Muscle layer of colon (tissue), 2 donors: Measurements from ENCODE around the gene CR1.
A peak's percentile ranks its signal among the peaks of the same experiment; 100 is the strongest.
"Not testable (repeated sequence)": the region's sequence is repeated elsewhere in the genome, so short reads cannot be mapped to it uniquely, and the experiment has no call there.

Source experiments
- H3K27ac ChIP-seq: one replicate; pipeline ENCODE4 v1.7.0; 2013; ENCODE audit warnings: low read depth, mild to moderate bottlenecking, low read length, moderate library complexity
- H3K27me3 ChIP-seq, 2 donors: one replicate each; pipeline ENCODE4 v1.7.0; 2013; ENCODE audit warnings: low read length in 2 of 2, mild to moderate bottlenecking in 2 of 2; ENCODE audit not compliant: insufficient read depth in 2 of 2, control insufficient read depth in 1 of 2
- H3K36me3 ChIP-seq: one replicate; pipeline ENCODE4 v1.7.0; 2013; ENCODE audit warnings: mild to moderate bottlenecking, low read length; ENCODE audit not compliant: insufficient read depth
- H3K4me1 ChIP-seq: one replicate; pipeline ENCODE4 v1.7.0; 2013; ENCODE audit warnings: mild to moderate bottlenecking, low read length; ENCODE audit not compliant: insufficient read depth
- H3K4me3 ChIP-seq, 2 donors: one replicate each; pipeline ENCODE4 v1.7.0; 2013; ENCODE audit warnings: low read length in 2 of 2, low read depth in 1 of 2, mild to moderate bottlenecking in 1 of 2, moderate library complexity in 1 of 2
- H3K9ac ChIP-seq: one replicate; pipeline ENCODE4 v1.7.0; 2013; ENCODE audit warnings: low read length
- H3K9me3 ChIP-seq: one replicate; pipeline ENCODE4 v1.7.0; 2013; ENCODE audit warnings: mild to moderate bottlenecking, low read length
- donor health status: abdominal sarcoma.
- donor health status: Adenocarcinoma of cecum.

CR1 gene

DNA sequence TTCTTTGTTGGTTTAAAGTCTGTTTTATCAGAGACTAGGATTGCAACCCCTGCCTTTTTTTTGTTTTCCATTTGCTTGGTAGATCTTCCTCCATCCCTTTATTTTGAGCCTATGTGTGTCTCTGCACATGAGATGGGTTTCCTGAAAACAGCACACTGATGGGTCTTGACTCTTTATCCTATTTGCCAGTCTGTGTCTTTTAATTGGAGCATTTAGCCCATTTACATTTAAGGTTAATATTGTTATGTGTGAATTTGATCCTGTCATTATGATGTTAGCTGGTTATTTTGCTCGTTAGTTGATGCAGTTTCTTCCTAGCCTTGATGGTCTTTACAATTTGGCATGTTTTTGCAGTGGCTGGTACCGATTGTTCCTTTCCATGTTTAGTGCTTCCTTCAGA, 165.5 kb downstream of the CR1 start:
- H3K36me3 ChIP-seq, H3K9ac ChIP-seq, H3K4me1 ChIP-seq, H3K9me3 ChIP-seq, H3K27ac ChIP-seq, H3K4me3 ChIP-seq, H3K27me3 ChIP-seq: not testable (repeated sequence)

GRCh38 chr1:207666342-207666741, 170.4 kb downstream of the CR1 start:
- Histone ChIP-seq H3K4me1 (no peaks in the 10 kb centered on the region), H3K27ac (no peak overlapping the region), H3K4me3 (no peak overlapping the region), H3K9ac (no peak overlapping the region), H3K36me3 (no peaks in the 10 kb centered on the region), H3K27me3 (peaks cover 0 to 21% of the 10 kb centered on the region in 2 donors), H3K9me3 (no peaks in the 10 kb centered on the region)

DNA sequence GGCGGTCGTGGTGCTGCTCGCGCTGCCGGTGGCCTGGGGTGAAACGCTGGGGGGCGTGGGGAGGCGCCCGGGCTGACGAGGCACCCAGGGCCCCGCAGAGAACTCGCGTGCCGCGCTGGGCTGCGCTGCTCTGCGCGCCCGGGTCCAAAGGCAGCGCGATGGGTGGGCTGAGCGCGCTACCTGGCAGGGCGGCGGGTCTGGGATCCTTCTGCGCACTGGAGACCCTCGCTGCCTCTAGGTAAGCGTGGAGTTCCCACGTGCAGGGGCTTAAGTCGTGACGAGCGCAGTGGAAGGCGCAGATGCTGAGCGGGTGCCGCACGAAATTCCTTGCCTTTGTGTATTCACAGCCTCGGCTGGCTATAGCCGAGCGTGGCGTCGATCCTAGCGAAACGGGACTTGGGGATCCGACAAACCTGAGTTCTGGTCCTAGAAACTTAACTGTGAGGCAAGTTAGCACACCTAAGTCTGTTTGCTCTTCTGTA, 173.6 kb downstream of the CR1 start:
- no peaks in the 10 kb centered on the region for H3K36me3 ChIP-seq
- peaks cover 0 to 21% of the 10 kb centered on the region in 2 donors for H3K27me3 ChIP-seq
- peak overlapping the region in 1 of 2 donors; percentile 27 for H3K4me3 ChIP-seq
- no peaks in the 10 kb centered on the region for H3K4me1 ChIP-seq
- no peak overlapping the region for H3K9ac ChIP-seq
- H3K27ac ChIP-seq, result no peak overlapping the region
- H3K9me3 ChIP-seq, result no peaks in the 10 kb centered on the region

DNA sequence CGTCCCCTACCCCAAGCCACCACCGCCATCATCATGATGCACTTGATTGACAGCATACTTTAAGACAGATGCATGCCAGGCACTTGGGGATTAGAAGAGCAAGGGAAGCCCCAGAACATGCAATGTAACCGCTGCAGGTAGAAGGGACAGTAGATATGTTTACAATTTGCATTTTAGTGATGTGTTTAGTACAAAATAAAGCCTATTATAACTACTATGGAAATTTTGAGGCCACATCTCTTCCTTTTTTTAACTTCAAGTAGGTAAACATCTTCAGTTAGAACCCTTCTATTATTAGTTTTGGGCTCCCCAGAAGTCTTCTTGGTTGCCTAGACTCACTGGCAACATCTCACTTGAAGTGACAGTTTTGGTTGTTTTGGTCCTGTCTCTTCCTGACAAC, 174.2 kb downstream of the CR1 start:
- Histone ChIP-seq H3K4me1 (no peaks in the 10 kb centered on the region), H3K9me3 (no peaks in the 10 kb centered on the region), H3K27ac (no peak overlapping the region), H3K27me3 (peaks cover 0 to 21% of the 10 kb centered on the region in 2 donors), H3K4me3 (no peak overlapping the region), H3K36me3 (no peaks in the 10 kb centered on the region), H3K9ac (no peak overlapping the region)

DNA sequence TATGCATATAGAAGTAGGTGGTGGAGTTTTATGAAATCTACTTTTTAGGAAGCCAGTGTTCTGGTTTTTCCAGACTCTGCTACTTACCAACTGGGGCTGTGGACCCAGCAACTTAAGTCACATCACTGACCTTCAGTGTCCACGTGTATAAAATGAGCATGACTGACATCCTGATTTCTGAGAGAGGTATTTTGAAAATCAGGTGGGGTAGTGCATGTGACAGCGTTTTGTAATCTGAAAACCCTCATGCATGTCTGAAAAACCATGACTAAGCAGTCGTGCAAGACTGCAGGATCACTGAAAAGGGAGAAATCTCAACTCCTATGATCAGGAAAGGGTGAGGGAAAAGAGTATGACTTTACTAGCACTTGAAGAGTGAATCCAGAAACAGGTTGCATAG, 175.0 kb downstream of the CR1 start:
- Histone ChIP-seq H3K4me3 (no peak overlapping the region), H3K36me3 (no peaks in the 10 kb centered on the region), H3K4me1 (no peaks in the 10 kb centered on the region), H3K9me3 (no peaks in the 10 kb centered on the region), H3K27ac (no peak overlapping the region), H3K9ac (no peak overlapping the region), H3K27me3 (peaks cover 0 to 21% of the 10 kb centered on the region in 2 donors)

DNA sequence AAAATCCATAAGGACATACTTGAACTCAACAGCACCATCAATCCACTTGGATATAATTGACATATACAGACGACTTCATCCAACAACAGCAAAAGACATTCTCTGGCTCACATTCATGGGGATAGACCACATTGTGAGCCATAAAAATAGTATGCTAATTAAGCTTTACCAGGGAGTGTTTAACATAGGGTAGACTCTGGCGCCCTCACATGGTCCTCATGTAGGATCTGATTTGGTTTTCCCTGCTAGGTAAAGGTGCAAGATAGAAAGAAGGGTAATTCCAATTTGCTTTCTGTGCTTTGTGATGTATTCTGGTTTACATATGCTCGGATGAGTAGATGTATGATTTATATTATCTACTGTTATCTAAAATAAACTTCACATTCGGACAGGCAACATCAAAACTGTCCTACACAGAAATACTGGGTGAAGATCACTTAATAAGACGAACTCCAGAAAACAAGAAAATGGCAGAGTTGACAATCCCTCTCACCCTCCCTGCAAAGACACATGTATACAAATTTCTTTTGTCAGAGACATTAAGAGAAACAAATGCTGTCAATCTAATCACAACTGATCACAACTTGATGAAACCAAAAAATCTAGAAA, 176.7 kb downstream of the CR1 start:
- no peak overlapping the region for H3K27ac ChIP-seq
- no peaks in the 10 kb centered on the region for H3K4me1 ChIP-seq
- H3K9ac ChIP-seq, result no peak overlapping the region
- H3K36me3 ChIP-seq, result no peaks in the 10 kb centered on the region
- H3K9me3 ChIP-seq, result no peaks in the 10 kb centered on the region
- H3K4me3 ChIP-seq, result no peak overlapping the region
- peaks cover 0 to 21% of the 10 kb centered on the region in 2 donors for H3K27me3 ChIP-seq

GRCh38 chr1:207673399-207673798, 177.4 kb downstream of the CR1 start:
- Histone ChIP-seq H3K9me3 (no peaks in the 10 kb centered on the region), H3K4me3 (no peak overlapping the region), H3K4me1 (no peaks in the 10 kb centered on the region), H3K27ac (no peak overlapping the region), H3K27me3 (peaks cover 0 to 16% of the 10 kb centered on the region in 2 donors), H3K9ac (no peak overlapping the region), H3K36me3 (no peaks in the 10 kb centered on the region)

GRCh38 chr1:207676153-207676552, 180.2 kb downstream of the CR1 start:
- Histone ChIP-seq H3K4me1 (no peaks in the 10 kb centered on the region), H3K4me3 (no peak overlapping the region), H3K27ac (no peak overlapping the region), H3K9me3 (no peaks in the 10 kb centered on the region), H3K9ac (no peak overlapping the region), H3K27me3 (no peaks in the 10 kb centered on the region), H3K36me3 (no peaks in the 10 kb centered on the region)

DNA sequence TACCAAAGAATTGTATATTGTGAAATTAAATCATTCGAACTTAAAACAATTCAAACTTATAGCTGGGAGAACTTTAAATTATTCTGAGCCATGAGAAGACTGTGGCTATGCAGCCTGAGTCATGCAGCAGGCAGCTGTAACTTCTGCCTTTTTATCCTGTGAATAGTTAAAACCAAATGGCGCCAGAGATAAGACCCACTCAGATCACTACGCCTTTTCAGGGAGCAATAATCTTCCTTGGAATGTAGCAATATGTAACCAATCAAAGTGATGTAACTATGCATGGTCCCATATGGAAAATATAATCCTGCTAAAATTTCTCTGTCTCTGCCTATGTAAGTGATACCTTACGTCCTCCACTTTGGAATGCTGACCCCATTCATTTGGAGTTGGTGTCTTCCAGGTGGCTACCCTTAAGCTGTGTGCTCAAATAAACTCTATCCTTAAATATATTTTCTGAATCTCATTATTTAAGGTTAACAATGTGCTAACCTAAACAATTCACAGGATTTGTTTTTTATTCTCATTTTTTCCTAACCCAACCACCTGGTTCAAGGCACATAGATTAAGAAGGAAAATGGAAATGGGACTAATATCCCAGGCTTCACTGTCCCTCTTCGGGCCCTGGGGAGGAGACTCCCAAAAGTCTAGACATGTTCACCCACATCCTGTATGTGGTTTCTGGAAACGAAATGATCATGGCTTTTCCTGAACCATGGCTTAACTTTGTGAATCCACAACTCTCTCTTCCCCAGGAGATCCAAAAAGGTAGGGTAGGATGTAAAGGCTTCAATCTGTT, 184.8 kb downstream of the CR1 start:
- H3K4me1 ChIP-seq, H3K9ac ChIP-seq, H3K4me3 ChIP-seq, H3K9me3 ChIP-seq, H3K27ac ChIP-seq, H3K36me3 ChIP-seq, H3K27me3 ChIP-seq: not testable (repeated sequence)

DNA sequence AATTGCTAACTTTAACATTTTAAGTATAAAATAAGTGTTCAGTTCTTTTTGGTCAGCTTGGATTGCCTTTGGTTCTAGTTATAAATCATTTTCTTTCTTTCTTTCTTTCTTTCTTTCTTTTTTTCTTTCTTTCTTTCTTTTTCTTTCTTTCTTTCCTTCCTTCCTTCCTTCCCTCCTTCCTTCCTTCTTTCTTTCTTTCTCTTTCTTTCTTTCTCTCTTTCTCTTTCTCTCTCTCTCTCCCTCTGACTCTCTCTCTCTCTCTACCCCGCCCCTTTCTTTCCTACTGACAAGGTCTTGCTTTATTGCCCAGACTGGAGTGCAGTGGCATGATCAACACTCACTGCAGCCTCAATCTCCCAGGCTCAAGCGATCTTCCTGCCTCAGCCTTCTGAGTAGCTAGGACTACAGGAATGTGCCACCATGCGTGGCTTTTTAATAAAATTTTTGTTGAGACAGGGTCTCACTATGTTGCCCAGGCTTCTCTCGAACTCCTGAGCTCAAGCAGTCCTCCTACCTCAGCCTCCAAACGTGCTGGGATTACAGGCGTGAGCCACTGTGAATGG, 187.0 kb downstream of the CR1 start:
- not testable (repeated sequence) for H3K9me3 ChIP-seq, H3K27me3 ChIP-seq, H3K27ac ChIP-seq, H3K9ac ChIP-seq, H3K4me3 ChIP-seq, H3K36me3 ChIP-seq, H3K4me1 ChIP-seq

DNA sequence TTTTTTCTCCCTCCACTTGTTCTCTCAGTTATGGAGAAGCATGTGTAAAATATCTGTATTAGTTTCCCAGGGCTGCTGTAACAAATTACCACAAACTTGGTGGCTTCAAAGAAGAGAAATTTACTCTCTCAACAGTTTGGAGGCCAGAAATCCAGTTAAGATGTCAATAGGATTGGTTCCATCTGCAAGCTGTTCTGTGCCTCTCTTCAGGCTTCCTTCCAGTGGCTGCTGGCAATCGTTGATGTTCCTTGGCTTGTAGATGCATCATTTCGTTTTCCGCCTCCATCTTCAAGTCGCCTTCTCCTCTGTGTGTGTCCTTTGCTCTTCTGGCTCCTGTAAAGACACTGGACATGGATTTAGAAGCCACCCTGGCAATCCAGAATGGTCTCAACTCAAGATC, 194.6 kb downstream of the CR1 start:
- H3K4me1 ChIP-seq, H3K27me3 ChIP-seq, H3K36me3 ChIP-seq, H3K9ac ChIP-seq, H3K27ac ChIP-seq, H3K4me3 ChIP-seq, H3K9me3 ChIP-seq: not testable (repeated sequence)
